Inferior parietal cortex (tissue), 1 donor: ENCODE measurements around the gene RGL2.
A peak's percentile ranks its signal among the peaks of the same experiment; 100 is the strongest.
"Not testable (repeated sequence)": the region's sequence is repeated elsewhere in the genome, so short reads cannot be mapped to it uniquely, and the experiment has no call there.

Source experiments
- DNase-seq: peaks from one replicate; pipeline ENCODE4 v3.0.0-alpha.2; 2016; ENCODE audit errors: extremely low spot score

Gene RGL2, protein sequence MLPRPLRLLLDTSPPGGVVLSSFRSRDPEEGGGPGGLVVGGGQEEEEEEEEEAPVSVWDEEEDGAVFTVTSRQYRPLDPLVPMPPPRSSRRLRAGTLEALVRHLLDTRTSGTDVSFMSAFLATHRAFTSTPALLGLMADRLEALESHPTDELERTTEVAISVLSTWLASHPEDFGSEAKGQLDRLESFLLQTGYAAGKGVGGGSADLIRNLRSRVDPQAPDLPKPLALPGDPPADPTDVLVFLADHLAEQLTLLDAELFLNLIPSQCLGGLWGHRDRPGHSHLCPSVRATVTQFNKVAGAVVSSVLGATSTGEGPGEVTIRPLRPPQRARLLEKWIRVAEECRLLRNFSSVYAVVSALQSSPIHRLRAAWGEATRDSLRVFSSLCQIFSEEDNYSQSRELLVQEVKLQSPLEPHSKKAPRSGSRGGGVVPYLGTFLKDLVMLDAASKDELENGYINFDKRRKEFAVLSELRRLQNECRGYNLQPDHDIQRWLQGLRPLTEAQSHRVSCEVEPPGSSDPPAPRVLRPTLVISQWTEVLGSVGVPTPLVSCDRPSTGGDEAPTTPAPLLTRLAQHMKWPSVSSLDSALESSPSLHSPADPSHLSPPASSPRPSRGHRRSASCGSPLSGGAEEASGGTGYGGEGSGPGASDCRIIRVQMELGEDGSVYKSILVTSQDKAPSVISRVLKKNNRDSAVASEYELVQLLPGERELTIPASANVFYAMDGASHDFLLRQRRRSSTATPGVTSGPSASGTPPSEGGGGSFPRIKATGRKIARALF

GRCh38 chr6:33298773-33299236 is at the start of gene RGL2:
RGL2 (minus strand) TSS chr6:33298942; CDS start chr6:33298610, 332 bp downstream.
- no peak for DNase-seq

DNA sequence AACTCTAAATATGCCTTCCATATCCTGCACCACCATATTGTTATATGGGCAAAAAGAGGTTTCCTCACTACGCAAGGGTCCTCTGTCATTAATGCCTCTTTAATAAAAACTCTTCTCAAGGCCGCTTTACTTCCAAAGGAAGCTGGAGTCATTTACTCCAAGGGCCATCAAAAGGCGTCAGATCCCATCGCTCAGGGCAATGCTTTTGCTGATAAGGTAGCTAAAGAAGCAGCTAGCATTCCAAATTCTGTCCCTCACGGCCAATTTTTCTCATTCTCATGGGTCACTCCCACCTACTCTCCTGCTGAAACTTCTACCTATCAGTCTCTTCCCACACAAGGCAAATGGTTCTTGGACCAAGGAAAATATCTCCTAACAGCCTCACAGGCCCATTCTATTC is 49.1 kb upstream of the RGL2 start:
- DNase-seq = no peak

GRCh38 chr6:33346972-33347371 is 48.2 kb upstream of the RGL2 start:
- not testable (repeated sequence) for DNase-seq

DNA sequence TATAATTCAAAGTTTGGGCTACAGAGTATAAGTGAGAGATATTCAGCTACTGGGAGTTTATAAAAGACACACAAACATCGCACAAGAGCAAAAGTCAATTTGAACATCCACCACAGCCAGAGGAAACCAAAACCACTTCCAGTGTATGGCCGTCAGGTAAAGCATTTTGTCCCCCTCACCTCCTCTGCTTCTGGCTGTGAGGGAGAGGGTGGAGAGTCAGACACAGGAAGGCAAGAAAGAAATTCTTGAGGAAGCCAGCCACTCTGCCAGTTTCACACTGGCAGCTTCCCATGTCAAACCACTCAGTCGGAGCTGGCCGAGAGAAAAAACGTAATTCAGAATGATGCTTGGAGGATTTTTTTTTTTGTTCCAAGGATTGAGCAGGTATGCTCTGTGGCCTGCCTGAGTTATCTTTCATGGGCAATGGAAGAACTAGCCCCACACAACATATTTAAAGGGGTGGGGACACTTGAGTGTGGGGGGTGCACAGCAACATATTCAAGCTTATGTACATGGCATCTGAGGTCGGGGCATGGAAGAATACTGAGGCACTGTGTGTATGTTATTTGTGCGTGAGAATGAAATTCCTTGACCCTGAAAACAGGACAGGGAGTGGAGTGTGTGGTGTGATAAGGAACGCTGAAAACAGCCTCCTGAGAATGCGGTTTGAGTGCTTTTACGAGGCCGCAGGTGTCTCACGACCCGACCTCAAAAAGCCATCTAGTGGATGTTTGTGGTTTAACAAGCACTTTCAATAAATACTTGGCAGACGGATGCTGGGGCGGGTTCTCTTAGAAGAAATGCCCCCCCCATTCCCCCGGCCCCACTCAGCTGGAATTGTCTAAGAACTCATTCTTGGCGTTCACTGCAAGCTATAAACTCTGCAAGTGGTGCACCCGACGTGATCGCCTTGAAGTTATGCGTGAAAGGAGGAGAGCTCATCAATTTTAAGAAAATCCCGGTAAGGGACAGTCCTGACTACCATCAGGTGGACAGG is 46.3 kb upstream of the RGL2 start:
- peak; percentile 69 for DNase-seq

- no peak for DNase-seq
Measured at GRCh38 chr6:33343953-33344611, 45.3 kb upstream of the RGL2 start.

DNA sequence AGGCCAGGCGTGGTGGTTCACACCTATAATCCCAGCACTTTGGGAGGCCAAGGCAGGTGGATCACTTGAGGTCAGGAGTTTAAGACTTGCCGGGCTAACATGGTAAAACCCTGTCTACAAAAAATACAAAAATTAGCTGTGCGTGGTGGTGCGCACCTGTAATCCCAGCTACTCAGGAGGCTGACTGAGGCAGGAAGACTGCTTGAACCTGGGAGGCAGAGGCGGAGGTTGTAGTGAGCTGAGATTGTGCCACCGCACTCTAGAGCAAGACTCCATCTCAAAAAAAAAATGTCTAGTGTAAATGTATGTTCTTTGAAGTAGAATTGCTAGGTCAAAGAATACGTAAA is 44.8 kb upstream of the RGL2 start:
- not testable (repeated sequence) for DNase-seq

DNA sequence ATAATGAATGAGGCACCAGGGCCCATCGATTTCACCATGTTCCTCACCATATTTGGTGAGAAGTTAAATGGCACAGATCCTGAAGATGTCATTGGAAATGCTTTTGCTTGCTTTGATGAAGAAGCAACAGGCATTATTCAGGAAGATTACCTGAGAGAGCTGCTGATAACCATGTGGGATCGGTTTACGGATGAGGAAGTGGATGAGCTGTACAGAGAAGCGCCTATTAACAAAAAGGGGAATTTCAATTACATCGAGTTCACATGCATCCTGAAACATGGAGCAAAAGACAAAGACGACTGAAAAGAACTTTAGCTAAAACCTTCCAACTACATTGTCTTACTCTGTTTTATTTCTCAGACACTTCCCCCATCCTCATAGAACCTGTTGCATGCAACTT is 40.5 kb upstream of the RGL2 start:
- no peak for DNase-seq

GRCh38 chr6:33336495-33336894 is 37.8 kb upstream of the RGL2 start:
- no peak for DNase-seq

GRCh38 chr6:33335916-33336315 is 37.2 kb upstream of the RGL2 start:
- no peak for DNase-seq

DNA sequence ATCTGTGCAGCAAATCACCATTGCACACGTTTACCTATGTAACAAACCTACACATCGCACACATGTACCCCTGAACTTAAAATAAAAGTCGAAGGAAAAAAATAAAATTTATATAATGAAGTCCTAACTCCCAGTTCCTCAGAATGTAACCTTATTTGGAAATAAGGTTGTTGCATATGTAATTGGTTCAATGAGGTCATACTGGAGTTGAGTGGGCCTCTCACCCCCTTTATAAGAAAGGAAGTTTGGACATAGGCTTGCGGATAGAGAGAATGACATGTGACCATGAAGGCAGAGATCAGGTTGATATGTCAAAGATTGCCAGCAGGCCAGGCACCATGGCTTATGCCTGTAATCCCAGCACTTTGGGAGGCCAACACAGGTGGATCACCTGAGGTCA is 34.9 kb upstream of the RGL2 start:
- DNase-seq = no peak

- DNase-seq = no peak
Measured at GRCh38 chr6:33330736-33331135, 32.0 kb upstream of the RGL2 start.

GRCh38 chr6:33329058-33329457 is 30.3 kb upstream of the RGL2 start:
- no peak for DNase-seq

DNA sequence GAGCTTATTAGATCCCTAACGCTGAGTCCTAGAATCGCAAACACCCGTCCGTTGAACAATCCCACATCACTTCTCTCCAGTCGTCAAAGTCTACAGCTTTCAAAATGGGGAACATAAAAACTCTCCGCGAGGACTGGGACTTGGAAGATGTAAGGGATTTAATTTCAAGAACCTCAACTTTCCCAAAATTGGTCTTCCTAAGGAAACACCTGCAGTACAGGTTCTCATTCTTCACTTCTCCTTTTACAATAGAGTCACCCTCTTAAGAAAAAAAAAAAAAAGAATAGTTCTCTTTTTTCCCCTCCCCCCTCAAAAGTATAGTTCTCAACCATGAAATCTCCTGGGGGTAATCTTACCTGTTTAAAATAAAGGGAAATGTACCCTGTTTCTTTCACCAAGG is 25.4 kb upstream of the RGL2 start:
- DNase-seq = no peak

DNA sequence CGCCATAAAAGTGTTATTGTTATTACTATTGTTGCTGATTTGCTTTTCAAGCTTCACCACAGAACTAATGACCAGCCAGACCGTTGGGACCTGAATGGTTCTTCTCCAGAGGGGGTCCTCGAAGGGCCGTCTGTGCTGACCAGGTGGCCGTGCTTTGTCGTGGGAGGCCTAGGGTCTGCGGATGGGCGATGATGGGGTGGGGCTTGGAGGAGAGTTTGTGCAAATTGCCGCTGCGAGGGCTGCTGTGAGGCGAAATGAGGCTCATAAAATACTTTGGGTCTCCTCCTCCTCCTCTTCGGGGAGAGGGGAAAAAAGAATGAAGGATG is 24.8 kb upstream of the RGL2 start:
- DNase-seq = no peak

DNA sequence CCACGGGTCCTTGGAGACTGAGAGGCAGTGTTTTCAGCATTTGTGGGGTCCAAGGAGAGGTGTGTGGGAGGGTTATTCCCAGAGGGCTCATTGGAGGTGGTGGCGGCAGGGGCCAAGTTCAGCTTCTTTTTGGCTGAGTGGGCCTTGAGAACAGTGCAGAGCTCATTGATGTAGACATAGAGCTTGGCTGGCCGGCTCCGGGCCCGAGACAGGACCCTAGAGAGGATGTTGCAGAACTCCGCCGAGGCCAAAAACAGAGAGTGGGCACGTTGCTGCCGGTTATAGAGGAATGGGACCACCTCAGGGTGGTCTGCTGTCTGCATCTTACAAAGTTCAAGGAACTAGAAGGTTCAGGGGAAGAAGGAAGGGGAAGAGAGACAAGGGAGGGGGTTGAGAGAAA is 22.5 kb upstream of the RGL2 start:
- no peak for DNase-seq

DNA sequence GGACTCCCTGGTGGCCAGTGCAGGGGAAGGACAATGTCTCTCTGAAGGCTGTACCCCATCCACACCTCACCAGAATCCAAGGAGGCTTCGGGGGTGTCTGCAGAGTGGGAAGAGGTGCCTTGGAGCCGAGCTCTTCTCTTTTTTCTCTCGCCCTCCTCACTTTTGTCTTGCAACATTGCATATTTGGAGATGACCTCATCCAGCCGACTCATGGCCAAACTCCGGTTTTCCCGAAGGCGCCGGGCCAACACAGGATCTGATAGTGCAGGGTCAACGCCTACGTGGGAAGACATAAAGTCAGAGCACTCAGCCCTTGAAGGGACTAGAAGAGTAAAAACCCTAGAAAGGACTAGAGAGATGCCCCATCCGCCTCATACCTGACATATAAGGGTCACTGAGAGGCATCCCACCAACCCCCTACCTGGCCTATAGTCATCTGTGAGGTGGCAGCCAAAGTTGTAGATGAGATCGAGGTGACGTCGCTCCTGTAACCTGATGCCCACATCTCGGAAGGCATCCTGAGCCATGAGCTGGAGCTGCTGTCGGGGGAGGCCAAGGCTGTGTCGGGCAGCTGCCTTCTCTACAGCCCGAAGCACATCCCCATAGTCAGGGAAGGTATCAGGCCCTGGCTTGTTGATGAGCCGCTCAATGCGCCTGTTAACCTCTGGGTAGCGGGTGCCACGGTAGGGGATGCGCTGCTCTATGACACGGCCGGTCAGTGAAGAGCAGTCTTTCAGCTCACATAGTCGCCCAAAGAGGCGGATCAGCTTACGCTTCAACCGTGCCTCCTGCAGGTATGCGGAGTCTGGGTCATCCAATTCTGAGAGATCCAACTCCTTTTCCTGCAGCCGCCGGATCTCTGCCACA is 21.8 kb upstream of the RGL2 start:
- DNase-seq = no peak

- DNase-seq = no peak
Measured at GRCh38 chr6:33319939-33320314, 21.2 kb upstream of the RGL2 start.

GRCh38 chr6:33318426-33319073 is 19.8 kb upstream of the RGL2 start:
- no peak for DNase-seq

DNA sequence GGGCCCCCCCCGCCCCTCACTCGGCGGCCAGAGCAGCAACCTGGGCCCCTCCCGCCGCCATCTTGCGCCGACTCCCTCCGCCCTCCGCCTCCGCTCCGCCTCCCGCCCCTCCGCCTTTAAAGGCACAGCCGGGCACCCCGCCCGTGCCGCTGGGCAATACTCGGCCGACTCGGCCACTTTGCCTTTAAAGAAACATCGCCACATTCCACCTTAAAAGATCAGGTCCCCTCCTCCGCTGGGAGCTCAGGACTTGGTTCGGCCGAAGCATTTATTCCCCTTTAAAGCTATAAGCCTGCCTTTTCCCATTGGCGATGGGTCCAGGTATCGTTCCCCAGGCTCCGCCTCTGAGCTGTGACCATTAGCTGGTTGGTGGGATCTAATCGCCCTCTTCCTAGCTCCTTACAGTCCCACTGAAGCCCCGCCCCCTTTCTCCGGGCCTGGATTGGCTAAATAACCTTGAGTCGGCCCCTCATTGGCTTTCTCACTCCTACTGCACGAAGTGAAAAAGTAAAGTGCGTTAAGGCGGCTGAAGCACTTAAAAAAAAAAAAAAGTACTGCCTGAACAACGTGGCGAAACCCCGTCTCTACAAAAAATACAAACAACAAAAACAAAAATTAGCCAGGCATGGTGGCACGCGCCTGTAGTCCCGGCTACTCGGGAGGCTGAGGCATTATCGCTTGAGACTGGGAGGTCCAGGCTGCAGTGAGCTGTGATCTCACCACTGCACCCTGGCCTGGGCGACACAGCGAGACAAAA is 19.1 kb upstream of the RGL2 start, which contains the start of gene ZBTB22:
ZBTB22 (minus strand) TSS at position 76 of the 757 bp plus-strand sequence. CDS start 828 bp downstream, outside the sequence.
- DNase-seq = peak; percentile 98
